Measurements from ENCODE around the gene TMEM150A. TPM values are rescaled to one million over a fixed set of nuclear protein-coding genes. Genes with fewer than 3 reads are reported as not detected.
"Not testable (repeated sequence)": the region's sequence is repeated elsewhere in the genome, so short reads cannot be mapped to it uniquely, and the experiment has no call there.

The TMEM150A gene
- total and polyA plus RNA-seq, 9 donors: 7.7 to 11.7 (median 9.2) TPM

- Histone ChIP-seq H3K9me3 (replicated peaks; ENCODE audit: control insufficient read depth, low read depth, low read length) (no peaks in the 10 kb centered on the region), H3K4me1 (ENCODE audit: control insufficient read depth, insufficient read depth, low read length) (peaks cover 40% of the 10 kb centered on the region), H3K27ac (ENCODE audit: low read length) (peak overlapping the region; percentile 88), H3K4me3 (ENCODE audit: low read length) (no peak overlapping the region), H3K27me3 (ENCODE audit: control insufficient read depth, insufficient read depth, low read length) (peaks cover 2% of the 10 kb centered on the region), H3K36me3 (ENCODE audit: control insufficient read depth, insufficient read depth, low read length) (no peaks in the 10 kb centered on the region)
- DNase-seq: no peak
- no CpG with 5 or more reads among the region's 3 CpGs for WGBS (ENCODE audit: insufficient coverage)
Observed at GRCh38 chr2:85577063-85577385, 25.5 kb downstream of the TMEM150A start.

GRCh38 chr2:85575739-85576138, 26.8 kb downstream of the TMEM150A start:
- no peak overlapping the region for H3K4me3 ChIP-seq (ENCODE audit: low read length)
- H3K27me3 ChIP-seq (ENCODE audit: control insufficient read depth, insufficient read depth, low read length): peaks cover 2% of the 10 kb centered on the region
- H3K36me3 ChIP-seq (ENCODE audit: control insufficient read depth, insufficient read depth, low read length): no peaks in the 10 kb centered on the region
- peaks cover 40% of the 10 kb centered on the region for H3K4me1 ChIP-seq (ENCODE audit: control insufficient read depth, insufficient read depth, low read length)
- no peak for DNase-seq
- H3K27ac ChIP-seq (ENCODE audit: low read length): no peak overlapping the region
- no CpG with 5 or more reads among the region's 8 CpGs for WGBS (ENCODE audit: insufficient coverage)
- H3K9me3 ChIP-seq (replicated peaks; ENCODE audit: control insufficient read depth, low read depth, low read length): no peaks in the 10 kb centered on the region

- Histone ChIP-seq H3K9me3 (replicated peaks; ENCODE audit: control insufficient read depth, low read depth, low read length) (no peaks in the 10 kb centered on the region), H3K27ac (ENCODE audit: low read length) (no peak overlapping the region), H3K4me3 (ENCODE audit: low read length) (no peak overlapping the region), H3K27me3 (ENCODE audit: control insufficient read depth, insufficient read depth, low read length) (no peaks in the 10 kb centered on the region), H3K4me1 (ENCODE audit: control insufficient read depth, insufficient read depth, low read length) (peaks cover 4% of the 10 kb centered on the region), H3K36me3 (ENCODE audit: control insufficient read depth, insufficient read depth, low read length) (no peaks in the 10 kb centered on the region)
- DNase-seq: no peak
- WGBS (ENCODE audit: insufficient coverage): 95% methylated on average over 2 of the region's 4 CpGs
Observed at GRCh38 chr2:85566265-85566664, 36.2 kb downstream of the TMEM150A start.

- no peaks in the 10 kb centered on the region for H3K27me3 ChIP-seq (ENCODE audit: control insufficient read depth, insufficient read depth, low read length)
- H3K4me1 ChIP-seq (ENCODE audit: control insufficient read depth, insufficient read depth, low read length): peaks cover 15% of the 10 kb centered on the region
- no peak overlapping the region for H3K4me3 ChIP-seq (ENCODE audit: low read length)
- no peak overlapping the region for H3K27ac ChIP-seq (ENCODE audit: low read length)
- 80% methylated on average over 1 of the region's 5 CpGs for WGBS (ENCODE audit: insufficient coverage)
- DNase-seq: peak; percentile 51
- H3K36me3 ChIP-seq (ENCODE audit: control insufficient read depth, insufficient read depth, low read length): peaks cover 2% of the 10 kb centered on the region
- no peaks in the 10 kb centered on the region for H3K9me3 ChIP-seq (replicated peaks; ENCODE audit: control insufficient read depth, low read depth, low read length)
Observed at GRCh38 chr2:85564144-85564563, 38.3 kb downstream of the TMEM150A start.

- H3K27ac ChIP-seq (ENCODE audit: low read length): peak within 1 kb of the TSS; percentile 94
- H3K4me1 ChIP-seq (ENCODE audit: control insufficient read depth, insufficient read depth, low read length): peaks cover 15% of the 10 kb centered on the region
- H3K4me3 ChIP-seq (ENCODE audit: low read length): peak within 1 kb of the TSS; percentile 82
- H3K36me3 ChIP-seq (ENCODE audit: control insufficient read depth, insufficient read depth, low read length): peaks cover 22% of the 10 kb centered on the region
- WGBS (ENCODE audit: insufficient coverage): 5% methylated on average over 45 of the region's 64 CpGs
- H3K27me3 ChIP-seq (ENCODE audit: control insufficient read depth, insufficient read depth, low read length): no peaks in the 10 kb centered on the region
- H3K9me3 ChIP-seq (replicated peaks; ENCODE audit: control insufficient read depth, low read depth, low read length): no peaks in the 10 kb centered on the region
- DNase-seq: peak; percentile 98
Observed at GRCh38 chr2:85561280-85562212, 41.0 kb downstream of the TMEM150A start, which contains the start of gene GGCX. GGCX (minus strand) TSS chr2:85561493; CDS start chr2:85561428, 65 bp downstream.

DNA sequence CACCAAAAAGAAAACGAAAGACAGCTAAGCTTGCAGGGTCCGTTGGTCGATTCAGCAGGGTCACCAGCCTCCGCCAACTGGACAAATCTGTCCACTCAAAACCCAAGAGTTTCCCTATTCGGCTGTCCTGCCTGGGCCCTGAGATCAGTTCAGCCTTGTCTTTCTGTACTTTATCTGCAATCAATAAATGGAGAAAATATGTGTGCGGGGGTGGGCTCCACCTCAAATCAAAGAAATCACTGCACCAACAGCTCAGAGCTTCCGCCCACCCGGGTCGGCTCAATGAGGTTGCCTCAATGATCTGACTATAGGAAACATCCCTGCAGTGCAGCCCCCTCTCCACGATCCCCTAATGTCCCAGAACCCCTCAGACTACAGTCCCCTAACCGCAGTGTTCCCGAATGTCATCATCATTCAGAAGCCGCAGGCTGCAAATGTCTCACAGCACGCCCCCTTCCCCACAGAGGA, 41.7 kb downstream of the TMEM150A start:
- no peaks in the 10 kb centered on the region for H3K9me3 ChIP-seq (replicated peaks; ENCODE audit: control insufficient read depth, low read depth, low read length)
- peaks cover 15% of the 10 kb centered on the region for H3K4me1 ChIP-seq (ENCODE audit: control insufficient read depth, insufficient read depth, low read length)
- H3K4me3 ChIP-seq (ENCODE audit: low read length): peak overlapping the region; percentile 82
- WGBS (ENCODE audit: insufficient coverage): 0% methylated on average over 9 of the region's 14 CpGs
- H3K36me3 ChIP-seq (ENCODE audit: control insufficient read depth, insufficient read depth, low read length): peaks cover 24% of the 10 kb centered on the region
- DNase-seq: no peak
- no peaks in the 10 kb centered on the region for H3K27me3 ChIP-seq (ENCODE audit: control insufficient read depth, insufficient read depth, low read length)
- H3K27ac ChIP-seq (ENCODE audit: low read length): peak overlapping the region; percentile 71

DNA sequence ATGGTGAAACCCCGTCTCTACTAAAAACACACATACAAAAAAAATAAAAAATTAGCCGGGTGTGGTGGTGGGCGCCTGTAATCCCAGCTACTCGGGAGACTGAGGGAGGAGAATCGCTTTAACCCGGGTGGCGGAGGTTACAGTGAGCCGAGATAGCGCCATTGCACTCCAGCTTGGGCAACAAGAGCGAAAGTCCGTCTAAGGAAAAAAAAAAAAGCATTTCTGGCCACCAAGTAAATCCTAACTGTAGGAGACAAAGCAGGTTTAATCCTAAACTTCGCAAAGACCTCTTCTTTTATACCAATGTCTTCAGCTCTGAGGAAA, 42.1 kb downstream of the TMEM150A start:
- Histone ChIP-seq H3K4me1 (ENCODE audit: control insufficient read depth, insufficient read depth, low read length) (peaks cover 15% of the 10 kb centered on the region), H3K4me3 (ENCODE audit: low read length) (peak overlapping the region; percentile 82), H3K36me3 (ENCODE audit: control insufficient read depth, insufficient read depth, low read length) (peaks cover 27% of the 10 kb centered on the region)
- 90% methylated on average over 10 of the region's 12 CpGs for WGBS (ENCODE audit: insufficient coverage)
- not testable (repeated sequence) for H3K9me3 ChIP-seq (replicated peaks; ENCODE audit: control insufficient read depth, low read depth, low read length); DNase-seq; H3K27me3 ChIP-seq (ENCODE audit: control insufficient read depth, insufficient read depth, low read length); H3K27ac ChIP-seq (ENCODE audit: low read length)

DNA sequence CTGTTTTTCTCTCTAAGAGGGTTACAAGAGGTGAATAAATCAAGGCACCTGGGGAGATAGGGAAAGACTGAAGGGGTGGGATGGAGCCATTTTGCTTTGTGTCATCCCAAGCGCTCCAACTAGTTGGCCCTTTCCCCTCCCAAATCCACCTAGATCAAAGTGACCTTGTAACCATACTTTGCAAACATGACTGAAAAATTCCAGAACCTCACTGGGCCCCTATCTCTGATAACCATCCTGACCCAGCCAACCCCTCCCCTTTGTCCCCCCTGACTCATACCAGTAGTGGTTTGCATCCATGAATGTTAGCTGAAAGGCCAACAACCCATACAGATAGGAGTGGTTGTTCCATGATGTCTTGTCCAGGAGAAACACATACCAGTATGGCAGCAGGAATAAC, 44.3 kb downstream of the TMEM150A start:
- Histone ChIP-seq H3K27me3 (ENCODE audit: control insufficient read depth, insufficient read depth, low read length) (no peaks in the 10 kb centered on the region), H3K4me1 (ENCODE audit: control insufficient read depth, insufficient read depth, low read length) (peaks cover 15% of the 10 kb centered on the region), H3K9me3 (replicated peaks; ENCODE audit: control insufficient read depth, low read depth, low read length) (no peaks in the 10 kb centered on the region), H3K36me3 (ENCODE audit: control insufficient read depth, insufficient read depth, low read length) (peaks cover 48% of the 10 kb centered on the region), H3K4me3 (ENCODE audit: low read length) (no peak overlapping the region), H3K27ac (ENCODE audit: low read length) (no peak overlapping the region)
- DNase-seq: no peak
- WGBS (ENCODE audit: insufficient coverage): no CpG with 5 or more reads among the region's 1 CpG

GRCh38 chr2:85557130-85557529, 45.4 kb downstream of the TMEM150A start:
- no CpG with 5 or more reads among the region's 5 CpGs for WGBS (ENCODE audit: insufficient coverage)
- DNase-seq: no peak
- H3K27me3 ChIP-seq (ENCODE audit: control insufficient read depth, insufficient read depth, low read length): no peaks in the 10 kb centered on the region
- H3K36me3 ChIP-seq (ENCODE audit: control insufficient read depth, insufficient read depth, low read length): peaks cover 58% of the 10 kb centered on the region
- peaks cover 14% of the 10 kb centered on the region for H3K4me1 ChIP-seq (ENCODE audit: control insufficient read depth, insufficient read depth, low read length)
- no peak overlapping the region for H3K4me3 ChIP-seq (ENCODE audit: low read length)
- no peaks in the 10 kb centered on the region for H3K9me3 ChIP-seq (replicated peaks; ENCODE audit: control insufficient read depth, low read depth, low read length)
- H3K27ac ChIP-seq (ENCODE audit: low read length): no peak overlapping the region

GRCh38 chr2:85554980-85555612, 47.4 kb downstream of the TMEM150A start:
- no peak overlapping the region for H3K27ac ChIP-seq (ENCODE audit: low read length)

More at GRCh38 chr2:85554980-85555612, 47.4 kb downstream of the TMEM150A start:
- Histone ChIP-seq H3K36me3 (ENCODE audit: control insufficient read depth, insufficient read depth, low read length) (peaks cover 77% of the 10 kb centered on the region), H3K27me3 (ENCODE audit: control insufficient read depth, insufficient read depth, low read length) (no peaks in the 10 kb centered on the region), H3K4me3 (ENCODE audit: low read length) (no peak overlapping the region), H3K9me3 (replicated peaks; ENCODE audit: control insufficient read depth, low read depth, low read length) (no peaks in the 10 kb centered on the region), H3K4me1 (ENCODE audit: control insufficient read depth, insufficient read depth, low read length) (peaks cover 6% of the 10 kb centered on the region)
- DNase-seq: no peak
- WGBS (ENCODE audit: insufficient coverage): no CpG with 5 or more reads among the region's 3 CpGs
